ENCODE results near the gene CLDN20.

Gene CLDN20

DNA sequence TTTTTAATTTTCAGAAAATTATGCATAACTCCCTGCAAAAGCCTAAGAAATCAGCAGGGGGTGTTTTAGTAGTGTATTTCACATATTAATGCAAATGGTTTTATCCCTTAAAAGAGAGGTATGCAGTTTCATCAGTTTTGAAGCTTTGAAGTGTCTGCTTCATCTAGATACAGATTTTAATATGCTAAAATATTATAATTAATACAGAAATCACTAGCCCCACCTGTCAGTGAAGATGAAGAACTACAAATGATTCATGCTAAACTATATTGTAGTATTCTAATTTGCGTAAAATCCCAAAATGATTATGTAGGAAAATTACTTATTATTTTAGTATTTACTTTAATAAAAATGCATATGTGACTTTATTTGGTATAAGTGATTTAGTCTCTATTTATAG, 53.4 kb downstream of the CLDN20 start:
- intact Hi-C loops (cut with DNase I; ENCODE audit: low total_unique reads): no loop called here
- TF ChIP-seq CTCF (IDR thresholded peaks at IDR 0.05): no peak
- no peaks in the 10 kb centered on the region for H3K36me3 ChIP-seq
- H3K27me3 ChIP-seq: no peaks in the 10 kb centered on the region
- no peak overlapping the region for H3K27ac ChIP-seq
- no peaks in the 10 kb centered on the region for H3K9me3 ChIP-seq
- no peak for DNase-seq
- H3K4me3 ChIP-seq: no peak overlapping the region
- peaks cover 0 to 12% (median 0%) of the 10 kb centered on the region in 4 donors for H3K4me1 ChIP-seq

- Histone ChIP-seq H3K27me3 (no peaks in the 10 kb centered on the region), H3K4me3 (no peak overlapping the region), H3K27ac (no peak overlapping the region), H3K36me3 (no peaks in the 10 kb centered on the region), H3K4me1 (peaks cover 0 to 7% (median 0%) of the 10 kb centered on the region in 4 donors), H3K9me3 (no peaks in the 10 kb centered on the region)
- no peak for TF ChIP-seq CTCF (IDR thresholded peaks at IDR 0.05)
- no peak for DNase-seq
- intact Hi-C loops (cut with DNase I; ENCODE audit: low total_unique reads): no loop called here
Observed at GRCh38 chr6:155319902-155320301, 56.1 kb downstream of the CLDN20 start.

DNA sequence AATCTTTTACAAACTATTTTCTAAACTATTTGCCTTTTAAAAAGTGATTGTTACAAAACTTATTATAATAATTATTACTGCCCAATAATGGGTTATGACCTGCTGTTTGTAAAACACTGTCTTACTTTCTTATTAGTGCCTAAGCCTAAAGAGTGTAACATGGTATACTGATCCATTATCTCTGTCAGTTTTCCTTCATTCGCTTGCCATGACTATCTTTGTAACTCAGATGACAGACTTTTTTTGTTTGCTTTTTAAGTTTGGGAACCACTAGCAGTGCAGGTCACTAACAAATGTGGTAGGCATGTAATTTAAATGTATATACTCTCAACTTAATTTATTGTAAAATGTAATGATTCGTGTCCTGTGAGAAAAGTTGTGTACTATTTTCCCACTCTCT, 60.4 kb downstream of the CLDN20 start:
- Histone ChIP-seq H3K36me3 (no peaks in the 10 kb centered on the region), H3K9me3 (no peaks in the 10 kb centered on the region), H3K27me3 (no peaks in the 10 kb centered on the region), H3K4me3 (no peak overlapping the region), H3K27ac (no peak overlapping the region), H3K4me1 (peaks cover 0 to 4% (median 1%) of the 10 kb centered on the region in 4 donors)
- TF ChIP-seq CTCF (IDR thresholded peaks at IDR 0.05): no peak
- no peak for DNase-seq
- intact Hi-C loops (cut with DNase I; ENCODE audit: low total_unique reads): no loop called here

DNA sequence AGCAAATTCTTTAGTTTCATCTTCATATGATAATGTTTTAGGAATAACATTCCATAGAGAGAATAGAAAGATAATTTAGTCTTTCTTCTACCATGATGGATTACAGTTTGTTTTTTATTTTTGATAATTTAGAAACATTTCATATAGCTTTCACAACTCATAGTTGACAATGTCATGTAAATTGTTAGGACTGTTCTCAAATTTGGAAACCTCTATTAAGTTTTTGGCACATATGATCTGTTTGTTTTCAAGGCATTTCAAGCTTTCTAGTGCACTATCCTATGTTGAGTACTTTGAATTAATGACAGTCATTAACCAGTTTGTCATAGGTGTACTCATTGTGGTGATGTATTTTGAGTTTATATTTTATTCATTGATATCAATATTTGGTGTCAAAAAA, 61.2 kb downstream of the CLDN20 start:
- intact Hi-C loops (cut with DNase I; ENCODE audit: low total_unique reads): loop anchor here (5.0 kb wide), 1 partner anchor 207 kb away; no protein-coding TSS in a partner anchor
- no peak for TF ChIP-seq CTCF (IDR thresholded peaks at IDR 0.05)

DNA sequence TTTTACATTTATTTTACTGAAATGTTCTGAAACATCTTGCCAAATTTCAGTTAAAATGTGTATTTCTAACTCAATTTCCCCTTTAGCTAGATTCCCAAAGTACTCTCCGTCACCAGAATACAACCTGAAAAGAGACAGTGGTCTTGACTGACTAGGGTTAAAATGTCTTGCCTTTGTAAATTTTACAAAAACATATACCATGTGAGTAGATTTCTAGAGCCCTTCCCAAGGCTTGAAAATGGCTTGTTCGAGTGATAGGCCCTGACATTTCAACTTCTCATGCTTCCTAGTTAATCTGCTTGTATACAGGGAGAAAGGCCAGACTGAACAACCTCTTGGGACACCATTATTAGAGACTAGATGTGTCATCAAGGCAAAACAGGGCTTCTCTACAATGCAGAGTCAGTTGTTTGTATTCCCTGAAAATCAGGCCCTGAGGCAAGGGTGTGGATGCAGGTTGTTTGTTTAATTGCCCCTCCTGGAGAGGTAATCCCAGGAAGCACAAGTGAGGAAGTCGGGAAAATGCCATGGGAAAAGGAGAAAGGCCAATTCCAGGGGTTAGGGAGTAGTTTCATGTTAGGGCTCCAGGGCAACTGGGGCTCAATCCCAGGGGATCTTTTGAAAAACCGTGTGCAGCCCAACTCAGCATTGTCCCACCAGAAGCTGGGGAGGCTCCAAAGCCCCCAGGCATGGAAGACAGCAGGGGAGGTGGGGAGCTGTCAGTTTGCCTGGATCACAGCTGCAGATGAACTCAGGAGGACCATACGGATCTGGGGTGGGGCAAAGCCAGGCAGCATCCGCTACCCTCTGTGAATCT, 62.1 kb downstream of the CLDN20 start:
- no peak for DNase-seq
- H3K36me3 ChIP-seq: no peaks in the 10 kb centered on the region
- intact Hi-C loops (cut with DNase I; ENCODE audit: low total_unique reads): loop anchor here (5.0 kb wide), 1 partner anchor 206 kb away; no protein-coding TSS in a partner anchor
- no peaks in the 10 kb centered on the region for H3K27me3 ChIP-seq
- no peak overlapping the region for H3K27ac ChIP-seq
- no peak overlapping the region for H3K4me3 ChIP-seq
- no peaks in the 10 kb centered on the region for H3K9me3 ChIP-seq
- peaks cover 0 to 4% (median 1%) of the 10 kb centered on the region in 4 donors for H3K4me1 ChIP-seq
- TF ChIP-seq CTCF (IDR thresholded peaks at IDR 0.05): no peak

More for the DNA sequence above, 61.2 kb downstream of the CLDN20 start:
- H3K27me3 ChIP-seq: no peaks in the 10 kb centered on the region
- no peak for DNase-seq
- H3K9me3 ChIP-seq: no peaks in the 10 kb centered on the region
- no peak overlapping the region for H3K27ac ChIP-seq
- H3K4me3 ChIP-seq: no peak overlapping the region
- no peaks in the 10 kb centered on the region for H3K36me3 ChIP-seq
- H3K4me1 ChIP-seq: peaks cover 0 to 4% (median 1%) of the 10 kb centered on the region in 4 donors

All from tibial artery (tissue), 4 donors.